Measurements from ENCODE around the gene VWA8. TPM values are rescaled to one million over a fixed set of nuclear protein-coding genes. Genes with fewer than 3 reads are reported as not detected.
"Not testable (repeated sequence)": the region's sequence is repeated elsewhere in the genome, so short reads cannot be mapped to it uniquely, and the experiment has no call there.

Gene VWA8
- total RNA-seq, 1 donor from 2014 or later = 14.6 TPM

DNA sequence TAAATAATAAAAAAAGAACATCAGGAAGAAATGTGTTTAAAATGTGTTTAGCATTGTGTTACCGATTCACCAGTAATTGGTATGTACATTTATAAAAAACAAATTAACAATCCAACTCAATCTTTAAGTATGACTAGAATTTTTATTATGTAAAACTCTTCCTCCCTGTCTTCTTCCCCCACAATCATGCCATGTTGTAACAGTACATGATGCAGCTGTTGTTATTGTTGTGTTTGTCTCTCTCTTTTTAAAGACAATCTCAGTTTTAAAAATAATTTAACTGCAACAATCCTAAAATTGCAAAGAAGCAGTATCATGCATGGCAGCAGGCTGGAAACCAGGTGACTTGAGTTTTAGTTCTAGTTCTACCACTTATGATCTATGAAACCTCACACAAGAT is 323.3 kb downstream of the VWA8 start:
- DNase-seq (ENCODE audit: low read depth) = no peak
- no peak for TF ChIP-seq CTCF (IDR thresholded peaks at IDR 0.05; ENCODE audit: insufficient read depth, low read length, poor library complexity, severe bottlenecking)
- no peaks in the 10 kb centered on the region for H3K36me3 ChIP-seq (ENCODE audit: control insufficient read depth, insufficient read depth, low read length)
- no peak overlapping the region for H3K4me3 ChIP-seq (ENCODE audit: low read depth, low read length)
- H3K27me3 ChIP-seq (ENCODE audit: control insufficient read depth, insufficient read depth, low read length) = no peaks in the 10 kb centered on the region

- H3K27me3 ChIP-seq (ENCODE audit: control insufficient read depth, insufficient read depth, low read length); H3K4me3 ChIP-seq (ENCODE audit: low read depth, low read length); DNase-seq (ENCODE audit: low read depth): not testable (repeated sequence)
Measured at GRCh38 chr13:41637032-41637431, 323.9 kb downstream of the VWA8 start.

DNA sequence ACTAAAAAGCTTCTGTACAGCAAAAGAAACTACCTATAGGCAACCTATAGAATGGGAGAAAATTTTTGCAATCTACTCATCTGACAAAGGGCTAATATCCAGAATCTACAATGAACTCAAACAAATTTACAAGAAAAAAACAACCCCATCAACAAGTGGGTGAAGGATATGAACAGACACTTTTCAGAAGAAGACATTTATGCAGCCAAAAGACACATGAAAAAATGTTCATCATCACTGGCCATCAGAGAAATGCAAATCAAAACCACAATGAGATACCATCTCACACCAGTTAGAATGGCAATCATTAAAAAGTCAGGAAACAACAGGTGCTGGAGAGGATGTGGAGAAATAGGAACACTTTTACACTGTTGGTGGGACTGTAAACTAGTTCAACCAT is 324.3 kb downstream of the VWA8 start:
- DNase-seq (ENCODE audit: low read depth); H3K36me3 ChIP-seq (ENCODE audit: control insufficient read depth, insufficient read depth, low read length); H3K27me3 ChIP-seq (ENCODE audit: control insufficient read depth, insufficient read depth, low read length); H3K4me3 ChIP-seq (ENCODE audit: low read depth, low read length): not testable (repeated sequence)

More at GRCh38 chr13:41637032-41637431, 323.9 kb downstream of the VWA8 start:
- not testable (repeated sequence) for H3K36me3 ChIP-seq (ENCODE audit: control insufficient read depth, insufficient read depth, low read length)

DNA sequence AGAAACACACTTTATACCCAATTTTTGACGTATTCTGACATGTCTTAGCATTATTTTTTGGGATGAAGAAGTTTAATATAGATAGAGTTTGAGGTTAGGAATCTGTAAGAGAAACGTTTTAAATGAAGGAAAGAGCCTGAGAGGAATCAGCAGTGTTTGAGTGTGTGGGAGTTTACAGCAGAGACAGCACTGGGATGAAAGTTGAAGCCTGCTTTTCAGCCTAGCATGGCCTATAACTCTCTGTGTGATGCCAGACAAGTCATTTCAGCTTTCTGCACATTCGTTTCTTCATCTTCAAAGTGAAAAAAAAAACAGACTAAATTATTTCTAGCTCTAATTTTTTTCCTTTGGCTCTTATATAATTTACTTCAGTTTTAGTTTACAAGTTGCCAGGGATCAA is 326.5 kb downstream of the VWA8 start:
- DNase-seq (ENCODE audit: low read depth) = no peak
- no peak for TF ChIP-seq CTCF (IDR thresholded peaks at IDR 0.05; ENCODE audit: insufficient read depth, low read length, poor library complexity, severe bottlenecking)
- no peak overlapping the region for H3K4me3 ChIP-seq (ENCODE audit: low read depth, low read length)
- no peaks in the 10 kb centered on the region for H3K27me3 ChIP-seq (ENCODE audit: control insufficient read depth, insufficient read depth, low read length)
- no peaks in the 10 kb centered on the region for H3K36me3 ChIP-seq (ENCODE audit: control insufficient read depth, insufficient read depth, low read length)

DNA sequence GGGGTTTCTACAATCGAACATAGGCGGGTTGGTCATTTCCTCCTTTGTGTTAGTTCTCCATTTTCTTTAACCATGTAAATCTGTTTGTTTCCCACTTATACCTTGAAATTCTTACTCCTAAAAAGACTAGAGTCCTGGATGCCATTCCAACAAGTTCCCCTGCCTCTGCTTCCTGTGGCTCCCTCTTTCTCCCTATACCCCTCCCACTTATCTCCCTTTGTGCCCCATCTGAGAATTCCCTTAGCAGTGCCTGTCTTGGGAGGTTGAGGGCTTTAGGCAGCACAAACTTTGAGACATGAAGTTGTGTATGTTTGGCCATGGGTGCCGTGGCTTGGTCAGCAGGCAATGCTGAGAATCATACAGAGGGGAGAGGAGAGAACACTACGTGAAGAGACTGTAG is 327.1 kb downstream of the VWA8 start:
- DNase-seq (ENCODE audit: low read depth) = no peak
- no peak overlapping the region for H3K4me3 ChIP-seq (ENCODE audit: low read depth, low read length)
- TF ChIP-seq CTCF (IDR thresholded peaks at IDR 0.05; ENCODE audit: insufficient read depth, low read length, poor library complexity, severe bottlenecking) = no peak
- no peaks in the 10 kb centered on the region for H3K27me3 ChIP-seq (ENCODE audit: control insufficient read depth, insufficient read depth, low read length)
- no peaks in the 10 kb centered on the region for H3K36me3 ChIP-seq (ENCODE audit: control insufficient read depth, insufficient read depth, low read length)

DNA sequence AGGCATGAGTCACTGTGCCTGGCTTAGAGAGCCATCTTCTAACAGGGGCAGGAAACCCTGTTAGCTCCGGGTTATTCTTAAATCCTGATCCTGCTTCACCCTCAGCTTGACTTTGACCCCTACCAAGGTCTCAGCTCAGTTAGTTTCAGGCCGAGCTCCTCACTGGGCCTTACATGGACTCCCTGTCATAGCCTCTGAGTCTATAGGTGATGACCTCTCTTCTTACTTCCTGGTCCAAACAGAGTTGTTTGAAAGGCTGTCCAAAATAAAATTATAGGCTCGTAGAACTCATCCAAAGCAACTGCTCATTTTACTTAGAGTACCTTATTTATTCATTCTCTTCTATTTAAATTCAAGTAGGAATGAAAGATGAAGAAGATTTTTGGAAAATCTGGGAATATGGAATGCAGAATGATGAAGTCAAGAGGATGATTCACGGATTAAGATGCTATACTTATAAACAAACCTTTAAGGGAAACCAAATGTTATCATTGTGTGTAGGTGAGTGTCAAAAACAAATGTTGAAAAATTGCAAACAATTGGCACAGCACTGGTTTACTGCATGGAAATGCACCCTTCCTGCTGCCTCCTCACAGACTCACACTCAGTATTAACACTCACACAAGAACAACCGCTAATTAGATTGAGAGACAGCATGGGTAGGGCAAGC is 329.5 kb downstream of the VWA8 start:
- no peak for TF ChIP-seq CTCF (IDR thresholded peaks at IDR 0.05; ENCODE audit: insufficient read depth, low read length, poor library complexity, severe bottlenecking)
- DNase-seq (ENCODE audit: low read depth) = no peak
- H3K27me3 ChIP-seq (ENCODE audit: control insufficient read depth, insufficient read depth, low read length) = no peaks in the 10 kb centered on the region

GRCh38 chr13:41627425-41627824 is 333.5 kb downstream of the VWA8 start:
- no peak overlapping the region for H3K4me3 ChIP-seq (ENCODE audit: low read depth, low read length)
- no peaks in the 10 kb centered on the region for H3K27me3 ChIP-seq (ENCODE audit: control insufficient read depth, insufficient read depth, low read length)
- no peaks in the 10 kb centered on the region for H3K36me3 ChIP-seq (ENCODE audit: control insufficient read depth, insufficient read depth, low read length)
- TF ChIP-seq CTCF (IDR thresholded peaks at IDR 0.05; ENCODE audit: insufficient read depth, low read length, poor library complexity, severe bottlenecking) = no peak
- DNase-seq (ENCODE audit: low read depth) = no peak

More for the DNA sequence above, 329.5 kb downstream of the VWA8 start:
- no peaks in the 10 kb centered on the region for H3K36me3 ChIP-seq (ENCODE audit: control insufficient read depth, insufficient read depth, low read length)
- H3K4me3 ChIP-seq (ENCODE audit: low read depth, low read length) = no peak overlapping the region
